Epithelial cell of alveolus of lung (primary cell): ENCODE data around the gene RAB7A. TPM values are rescaled to one million over a fixed set of nuclear protein-coding genes. Genes with fewer than 3 reads are reported as not detected.

ENCODE experiments used
- total RNA-seq: library from RNA; depleted of rRNA; stranded (reverse); fragments of >200 nt; gene quantifications from 2 replicates; pipeline ENCODE4 v1.2.1, GENCODE V29; 2015

RAB7A gene
- total RNA-seq: 62.3 and 101 TPM in 2 replicates

GRCh38 chr3:128726023-128727016 lies at the start of gene RAB7A:
Gene RAB7A, plus strand, starts transcription at chr3:128726183. Its CDS starts 69,185 bp downstream, at chr3:128795368.

Other genes starting within 250 kb of the RAB7A start
- gene GATA2, start 233.0 kb upstream of the RAB7A start, total RNA-seq: 1.7 and 5.7 TPM in 2 replicates
- 259 and 471 TPM in 2 replicates for gene RPN1, start 75.4 kb upstream of the RAB7A start, total RNA-seq
- gene ACAD9, start 153.4 kb downstream of the RAB7A start, total RNA-seq: 21.2 and 33.7 TPM in 2 replicates